GM18498 (cell line): ENCODE measurements around the gene STOML3.

Experiments
- ATAC-seq: cut with Tn5 transposase; IDR thresholded peaks from one replicate; pipeline ENCODE4 v1.9.1; 2021; ENCODE audit warnings: mild to moderate bottlenecking, moderate library complexity; ENCODE audit not compliant: unreplicated experiment

STOML3 gene

GRCh38 chr13:38921081-38921480 is 69.5 kb downstream of the STOML3 start:
- ATAC-seq = no peak
